AG04450 (cell line): Measurements from ENCODE around the gene ANKRD10. TPM values are rescaled to one million over a fixed set of nuclear protein-coding genes. Genes with fewer than 3 reads are reported as not detected.

ENCODE experiments used
- CTCF ChIA-PET: fragments of 300-600, 350-600 bp; formaldehyde crosslinking; extraction: SDS; loops from one replicate; lab custom pipeline; 2022; ENCODE audit warnings: antibody characterized with exemption, inconsistent platforms; lab: Charles Lee
- POLR2A ChIA-PET: fragments of 350-600 bp; formaldehyde crosslinking; extraction: SDS; loops from one replicate; lab custom pipeline; 2021; ENCODE audit warnings: antibody characterized with exemption, inconsistent platforms; lab: Yijun Ruan, JAX
- DNase-seq: peaks from one replicate; pipeline ENCODE4 v3.0.0-alpha.2; 2011; ENCODE audit warnings: low read depth, low spot score
- H3K27ac ChIP-seq: one replicate; pipeline ENCODE4 v1.5.1; 2012; ENCODE audit warnings: low read depth, low read length, control low read depth
- H3K27me3 ChIP-seq: one replicate; pipeline ENCODE4 v1.6.0; 2012; ENCODE audit warnings: low read length; ENCODE audit not compliant: control insufficient read depth, insufficient read depth
- H3K4me3 ChIP-seq: 2 replicates; pipeline ENCODE4 v1.5.1; 2011; ENCODE audit warnings: mild to moderate bottlenecking, low read depth, low read length, control low read depth
- H3K9me3 ChIP-seq: 2 replicates; pipeline ENCODE4 v1.5.1; 2012; ENCODE audit warnings: low read length; ENCODE audit not compliant: control insufficient read depth, insufficient read depth
- polyA plus RNA-seq: library from polyadenylated mRNA; depleted of rRNA; stranded (reverse); fragments of >200 nt; gene quantifications from 2 replicates; pipeline ENCODE4 v1.2.3, GENCODE V29; 2011
- TF ChIP-seq, protein P1 (sequence below): IDR thresholded peaks from 2 replicates; pipeline ENCODE4 v1.5.1; 2011; ENCODE audit warnings: low read depth, low read length, control low read depth, inconsistent platforms

The ANKRD10 gene
- polyA plus RNA-seq, 1 experiment: 105 TPM

DNA sequence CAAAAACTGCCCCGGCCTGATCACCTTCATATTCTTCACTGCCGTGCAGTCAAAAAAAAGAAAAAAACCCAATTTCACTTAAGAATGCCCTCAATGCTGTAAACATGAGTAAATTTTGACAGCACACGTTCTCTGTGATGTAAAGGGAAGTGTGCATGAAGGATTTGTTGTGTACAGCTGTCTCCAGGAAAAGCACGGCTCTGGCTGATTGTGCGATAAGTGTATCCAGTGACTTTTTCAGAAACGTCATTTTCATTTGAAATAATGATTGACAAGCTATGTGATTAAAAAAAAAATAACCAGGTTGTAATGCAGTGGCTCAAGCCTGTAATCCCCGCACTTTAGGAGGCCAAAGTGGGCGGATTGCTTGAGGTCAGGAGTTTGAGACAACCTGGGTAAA is 39.6 kb downstream of the ANKRD10 start:
- ChIA-PET CTCF (interaction anchor here (0.9 kb wide), 1 partner anchor 29 kb away, joined by 3 read pairs; no protein-coding TSS in a partner anchor), POLR2A (interaction anchor here (0.9 to 1.4 kb wide), 2 partner anchors 40 to 160 kb away, joined by 3 to 7 read pairs; partner anchors contain the start of gene ANKRD10)
- H3K9me3 ChIP-seq: peaks cover 14% of the 10 kb centered on the region; the same call in 1 of the 2 replicates
- TF ChIP-seq, protein P1, sequence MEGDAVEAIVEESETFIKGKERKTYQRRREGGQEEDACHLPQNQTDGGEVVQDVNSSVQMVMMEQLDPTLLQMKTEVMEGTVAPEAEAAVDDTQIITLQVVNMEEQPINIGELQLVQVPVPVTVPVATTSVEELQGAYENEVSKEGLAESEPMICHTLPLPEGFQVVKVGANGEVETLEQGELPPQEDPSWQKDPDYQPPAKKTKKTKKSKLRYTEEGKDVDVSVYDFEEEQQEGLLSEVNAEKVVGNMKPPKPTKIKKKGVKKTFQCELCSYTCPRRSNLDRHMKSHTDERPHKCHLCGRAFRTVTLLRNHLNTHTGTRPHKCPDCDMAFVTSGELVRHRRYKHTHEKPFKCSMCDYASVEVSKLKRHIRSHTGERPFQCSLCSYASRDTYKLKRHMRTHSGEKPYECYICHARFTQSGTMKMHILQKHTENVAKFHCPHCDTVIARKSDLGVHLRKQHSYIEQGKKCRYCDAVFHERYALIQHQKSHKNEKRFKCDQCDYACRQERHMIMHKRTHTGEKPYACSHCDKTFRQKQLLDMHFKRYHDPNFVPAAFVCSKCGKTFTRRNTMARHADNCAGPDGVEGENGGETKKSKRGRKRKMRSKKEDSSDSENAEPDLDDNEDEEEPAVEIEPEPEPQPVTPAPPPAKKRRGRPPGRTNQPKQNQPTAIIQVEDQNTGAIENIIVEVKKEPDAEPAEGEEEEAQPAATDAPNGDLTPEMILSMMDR: no peak
- DNase-seq: no peak
- no peak overlapping the region for H3K4me3 ChIP-seq
- no peak overlapping the region for H3K27ac ChIP-seq
- no peaks in the 10 kb centered on the region for H3K27me3 ChIP-seq

DNA sequence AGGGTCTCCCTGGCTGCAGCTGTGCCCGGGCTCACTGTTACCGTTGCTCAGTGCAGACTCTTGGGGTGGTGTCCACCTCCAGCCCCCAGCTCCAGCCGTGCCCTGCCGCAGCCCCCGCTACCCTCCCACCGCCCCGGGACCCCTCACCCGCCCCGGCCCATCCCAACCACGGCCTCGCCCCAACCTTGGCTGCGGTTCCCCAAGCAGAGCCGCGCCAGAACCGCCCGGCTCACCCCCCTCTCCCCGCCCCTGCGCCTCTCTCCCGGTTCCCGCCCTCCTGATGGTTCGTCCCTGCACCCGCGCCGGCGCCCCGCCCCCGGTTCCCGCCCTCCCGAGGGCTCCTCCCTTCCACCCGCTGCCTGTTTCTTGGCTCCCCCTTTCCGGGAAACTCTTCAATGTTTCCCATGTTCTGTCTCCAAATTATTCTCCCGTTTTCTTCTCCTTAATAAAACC is 40.3 kb downstream of the ANKRD10 start:
- ChIA-PET POLR2A (no interaction called here), CTCF (no interaction called here)
- Histone ChIP-seq H3K4me3 (peak overlapping the region; percentile 58), H3K27me3 (no peaks in the 10 kb centered on the region), H3K27ac (no peak overlapping the region), H3K9me3 (peaks cover 17% of the 10 kb centered on the region)
- TF ChIP-seq, protein P1: no peak
- DNase-seq: no peak

DNA sequence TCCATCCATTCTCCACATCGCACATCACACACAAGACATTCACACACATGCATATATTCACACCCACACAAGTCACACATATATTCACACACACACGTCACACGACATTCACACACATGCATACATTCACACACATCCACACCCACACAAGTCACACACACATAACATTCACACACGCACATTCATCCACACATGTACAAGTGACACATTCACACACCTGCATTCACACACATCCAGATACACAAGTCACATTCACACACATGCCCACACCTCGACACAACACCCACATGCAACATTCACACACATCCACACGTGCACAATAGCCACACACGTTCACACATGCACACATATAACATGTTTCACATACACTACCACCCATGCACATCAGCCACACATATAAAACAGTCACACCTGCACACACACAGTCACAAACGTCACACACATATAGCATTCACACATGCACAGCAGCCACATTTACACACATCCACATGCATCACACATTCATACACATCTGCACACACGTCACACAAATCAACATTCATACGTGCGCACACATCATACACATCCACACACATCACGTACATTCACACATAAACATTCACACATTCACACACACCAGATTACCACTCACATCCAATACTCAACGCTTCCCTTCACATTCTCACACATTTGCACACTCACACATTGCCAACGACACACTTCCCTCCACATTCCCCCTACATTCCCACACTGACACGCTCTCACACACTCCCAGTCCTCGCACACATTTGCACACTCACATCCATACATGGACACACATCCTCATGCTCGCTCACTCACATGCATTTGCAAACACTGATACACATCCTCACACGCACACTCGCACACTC is 41.0 kb downstream of the ANKRD10 start:
- Histone ChIP-seq H3K27me3 (no peaks in the 10 kb centered on the region), H3K27ac (no peak overlapping the region), H3K4me3 (peak overlapping the region; percentile 58), H3K9me3 (peaks cover 21% of the 10 kb centered on the region)
- POLR2A ChIA-PET: no interaction called here
- no peak for DNase-seq
- CTCF ChIA-PET: interaction anchor here (0.6 to 1.2 kb wide), 2 partner anchors 11 to 277 kb away, joined by 3 read pairs; no protein-coding TSS in a partner anchor
- TF ChIP-seq, protein P1: no peak

DNA sequence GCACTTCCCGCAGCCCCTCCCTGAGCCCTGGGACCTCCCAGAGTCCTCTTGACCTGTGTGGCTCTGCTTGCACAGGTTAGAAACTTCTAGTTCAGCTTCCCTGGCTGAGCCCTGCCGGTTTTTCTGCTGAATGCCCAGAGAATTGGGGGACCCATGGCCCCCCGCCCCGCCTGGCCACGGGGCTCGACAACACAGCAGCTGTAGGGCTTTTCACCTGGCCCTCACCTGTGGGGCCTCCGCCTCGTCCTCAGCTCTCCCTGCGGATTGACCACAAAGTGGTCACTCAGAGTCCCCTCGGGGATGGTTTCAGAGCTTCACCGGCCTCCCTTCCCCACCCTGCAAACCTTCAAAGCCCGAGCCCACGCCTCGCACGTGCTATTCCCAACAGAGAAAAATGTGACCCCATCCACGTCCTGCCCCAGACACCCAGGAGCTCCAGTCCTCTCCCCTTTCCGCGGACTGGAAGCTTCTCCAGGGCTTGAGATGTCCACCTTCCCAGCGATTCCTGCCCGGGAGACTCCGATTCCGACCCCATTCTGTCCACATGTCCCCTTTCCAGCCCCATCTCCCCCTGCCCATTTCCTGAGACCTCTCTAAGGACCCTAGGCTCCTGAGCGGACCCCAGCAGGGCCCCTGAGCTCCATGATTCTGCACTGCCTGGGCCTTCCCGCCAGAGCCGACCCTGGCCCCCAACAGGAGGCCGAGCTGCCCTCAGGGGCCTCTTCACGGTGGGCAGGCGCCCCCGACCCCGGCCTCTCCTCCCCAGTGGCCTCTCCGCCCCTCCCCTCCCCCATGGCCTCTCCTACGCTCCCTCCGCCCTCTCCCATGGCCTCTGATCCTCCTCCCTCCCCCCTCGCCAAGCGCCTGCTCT is 41.9 kb downstream of the ANKRD10 start:
- H3K4me3 ChIP-seq: no peak overlapping the region
- no peaks in the 10 kb centered on the region for H3K27me3 ChIP-seq
- H3K27ac ChIP-seq: no peak overlapping the region
- H3K9me3 ChIP-seq: peaks cover 21% of the 10 kb centered on the region
- POLR2A ChIA-PET: no interaction called here
- CTCF ChIA-PET: interaction anchor here (0.6 to 1.2 kb wide), 2 partner anchors 12 to 276 kb away, joined by 3 read pairs; no protein-coding TSS in a partner anchor
- no peak for DNase-seq
- TF ChIP-seq, protein P1: no peak
